Measurements from ENCODE around the gene TMC5.

Gene TMC5

GRCh38 chr16:19507867-19508266 lies 90.2 kb downstream of the TMC5 start:
- no peak for DNase-seq

GRCh38 chr16:19512297-19512696 lies 94.6 kb downstream of the TMC5 start:
- DNase-seq = no peak

GRCh38 chr16:19513377-19514053 lies 95.8 kb downstream of the TMC5 start:
- no peak for DNase-seq

GRCh38 chr16:19515757-19516156 lies 98.1 kb downstream of the TMC5 start:
- no peak for DNase-seq

GRCh38 chr16:19517424-19518089 lies 99.9 kb downstream of the TMC5 start:
- no peak for DNase-seq

GRCh38 chr16:19518388-19518787 lies 100.7 kb downstream of the TMC5 start:
- no peak for DNase-seq

- no peak for DNase-seq
Measured at GRCh38 chr16:19520861-19521331, 103.2 kb downstream of the TMC5 start.

GRCh38 chr16:19521471-19522396 lies 104.1 kb downstream of the TMC5 start, which contains the start of gene GDE1:
Gene GDE1, minus strand, starts transcription at chr16:19522098. Its CDS starts 134 bp downstream, at chr16:19521964.
- peak; percentile 65 for DNase-seq

GRCh38 chr16:19522397-19522732 lies 104.7 kb downstream of the TMC5 start:
- no peak for DNase-seq

- no peak for DNase-seq
Measured at GRCh38 chr16:19522760-19523159, 105.1 kb downstream of the TMC5 start.

GRCh38 chr16:19523184-19523558 lies 105.5 kb downstream of the TMC5 start:
- DNase-seq = no peak

GRCh38 chr16:19523559-19524355 lies 106.1 kb downstream of the TMC5 start, which contains the start of gene CCP110:
Gene CCP110, plus strand, starts transcription at chr16:19523942. Its CDS starts 3,940 bp downstream, at chr16:19527882.
- peak; percentile 92 for DNase-seq

GRCh38 chr16:19524356-19524615 lies 106.6 kb downstream of the TMC5 start:
- no peak for DNase-seq

GRCh38 chr16:19524616-19525384 lies 107.1 kb downstream of the TMC5 start:
- DNase-seq = no peak

- DNase-seq = no peak
Measured at GRCh38 chr16:19525385-19525723, 107.7 kb downstream of the TMC5 start.

- no peak for DNase-seq
Measured at GRCh38 chr16:19527161-19527560, 109.5 kb downstream of the TMC5 start.

GRCh38 chr16:19528666-19529065 lies 111.0 kb downstream of the TMC5 start:
- no peak for DNase-seq

GRCh38 chr16:19532601-19533000 lies 114.9 kb downstream of the TMC5 start:
- no peak for DNase-seq

- DNase-seq = no peak
Measured at GRCh38 chr16:19540241-19540970, 122.7 kb downstream of the TMC5 start.

GRCh38 chr16:19542138-19542821 lies 124.6 kb downstream of the TMC5 start:
- DNase-seq = peak; percentile 85

Data from NCI-H2029 treated with DMSO at 0.1 percent for 48 hours (cell line).